Medulla oblongata (tissue), 1 donor: Measurements from ENCODE around the gene C6orf132.
A peak's percentile ranks its signal among the peaks of the same experiment; 100 is the strongest.
"Not testable (repeated sequence)": the region's sequence is repeated elsewhere in the genome, so short reads cannot be mapped to it uniquely, and the experiment has no call there.

Source experiments
- DNase-seq: peaks from one replicate; pipeline ENCODE4 v3.0.0-alpha.2; 2015; ENCODE audit errors: extremely low spot score

The C6orf132 gene, protein sequence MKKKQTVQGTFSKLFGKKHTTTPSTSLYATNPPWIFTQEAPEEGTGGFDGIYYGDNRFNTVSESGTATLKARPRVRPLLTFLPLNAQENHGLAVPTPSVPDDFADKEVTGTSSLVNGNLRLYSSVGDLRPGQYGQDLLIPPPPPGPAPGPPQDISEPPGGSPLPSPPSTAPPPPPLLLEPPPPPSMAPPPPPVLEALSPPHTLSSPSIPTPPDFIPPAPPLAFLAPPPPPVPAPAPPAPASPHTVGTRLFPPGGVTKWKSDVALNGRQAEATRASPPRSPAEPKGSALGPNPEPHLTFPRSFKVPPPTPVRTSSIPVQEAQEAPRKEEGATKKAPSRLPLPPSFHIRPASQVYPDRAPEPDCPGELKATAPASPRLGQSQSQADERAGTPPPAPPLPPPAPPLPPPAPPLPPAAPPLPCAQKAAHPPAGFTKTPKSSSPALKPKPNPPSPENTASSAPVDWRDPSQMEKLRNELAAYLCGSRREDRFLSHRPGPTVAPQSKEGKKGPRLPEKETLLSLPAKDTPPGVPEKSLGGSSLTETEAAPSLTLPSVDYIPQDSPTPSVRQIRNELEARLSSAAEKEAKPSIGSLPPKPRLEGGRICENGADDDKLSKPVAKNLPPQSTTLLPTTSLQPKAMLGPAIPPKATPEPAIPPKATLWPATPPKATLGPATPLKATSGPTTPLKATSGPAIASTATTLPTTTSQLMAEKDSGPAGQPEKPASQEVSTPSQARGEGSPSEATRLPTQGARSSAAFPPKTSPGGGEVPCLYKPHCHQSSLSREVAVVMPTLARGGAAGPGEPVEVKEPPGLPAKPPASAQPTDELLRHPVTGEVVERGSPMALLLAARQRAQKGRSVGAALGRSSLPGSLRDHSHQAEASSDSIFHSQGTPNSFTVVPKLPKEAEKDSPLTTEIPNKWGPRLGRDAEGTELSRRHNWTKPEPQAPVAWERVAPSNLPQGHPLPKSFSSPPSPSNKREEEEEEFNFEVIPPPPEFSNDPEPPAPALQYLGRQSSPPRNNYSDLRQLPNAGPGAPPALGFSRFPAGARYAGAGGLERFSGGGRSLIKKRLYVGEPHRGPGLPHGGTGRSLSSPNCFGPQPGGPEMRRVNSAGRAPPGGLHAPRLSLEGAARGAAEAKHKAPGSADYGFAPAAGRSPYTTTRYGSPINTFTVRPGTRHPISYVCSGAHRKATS

DNA sequence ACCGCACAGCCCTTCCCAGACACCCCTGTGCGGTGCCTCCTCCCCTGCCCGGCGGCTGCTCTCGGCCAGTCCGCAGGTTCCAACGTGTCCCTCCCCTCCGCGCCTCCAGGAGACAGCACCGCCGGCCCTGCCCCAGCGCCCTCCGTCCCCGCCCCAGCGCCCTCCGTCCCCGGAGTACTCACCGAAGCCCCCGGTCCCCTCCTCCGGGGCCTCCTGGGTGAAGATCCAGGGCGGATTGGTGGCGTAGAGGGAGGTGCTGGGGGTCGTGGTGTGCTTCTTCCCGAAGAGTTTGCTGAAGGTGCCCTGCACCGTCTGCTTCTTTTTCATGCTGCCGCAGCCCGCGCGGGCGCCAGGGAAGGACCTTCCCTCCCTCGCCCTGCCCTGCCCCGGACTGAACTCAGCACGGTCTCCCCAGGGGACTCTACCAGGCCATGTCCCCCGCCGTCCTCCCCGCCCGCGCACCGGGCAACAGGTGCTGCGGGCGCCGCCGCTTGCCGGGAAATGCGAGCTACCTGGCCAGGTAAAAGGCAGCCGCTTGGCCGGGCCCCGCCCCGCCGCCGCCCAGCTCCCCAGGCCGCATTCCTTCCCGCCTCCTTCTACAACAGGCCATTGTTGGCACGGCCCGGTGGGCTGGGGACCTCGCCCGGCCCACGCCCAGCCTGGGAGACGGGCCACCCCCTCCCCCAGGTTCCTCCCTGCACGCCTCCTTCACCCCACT is at the start of gene C6orf132:
Gene C6orf132, minus strand, starts transcription at position 503 of the 718 bp plus-strand sequence. Its CDS starts 176 bp downstream, at position 327.
- DNase-seq: no peak

DNA sequence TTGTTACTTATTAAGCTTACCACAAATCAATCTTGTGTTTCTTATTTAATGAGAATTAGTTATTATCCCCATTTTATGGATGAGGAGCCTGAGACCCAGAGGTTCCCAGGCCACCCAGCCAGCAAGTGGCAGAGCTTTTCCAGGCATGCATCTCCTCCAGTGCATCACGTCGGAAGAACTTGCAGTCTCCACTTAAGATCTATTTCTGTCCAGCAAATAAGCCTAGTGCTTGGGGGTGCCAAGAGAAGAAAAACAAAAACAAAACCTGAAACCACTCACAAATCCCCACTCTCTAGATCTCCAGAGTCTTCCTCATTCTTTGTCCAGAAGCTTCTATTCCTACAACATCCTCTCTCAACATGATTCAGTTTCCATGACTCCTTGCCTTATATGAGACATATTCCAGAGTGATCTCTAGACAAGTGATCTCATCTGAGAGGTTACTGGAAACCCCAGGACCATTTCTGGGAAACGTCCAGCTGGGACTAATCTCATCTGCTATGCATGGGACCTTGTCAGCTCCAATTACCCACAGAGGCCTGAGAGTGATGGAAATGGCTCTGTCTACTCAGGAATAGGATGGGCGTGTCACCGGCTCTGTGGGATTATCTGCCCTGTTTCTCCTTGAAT is 48.2 kb upstream of the C6orf132 start:
- no peak for DNase-seq

DNA sequence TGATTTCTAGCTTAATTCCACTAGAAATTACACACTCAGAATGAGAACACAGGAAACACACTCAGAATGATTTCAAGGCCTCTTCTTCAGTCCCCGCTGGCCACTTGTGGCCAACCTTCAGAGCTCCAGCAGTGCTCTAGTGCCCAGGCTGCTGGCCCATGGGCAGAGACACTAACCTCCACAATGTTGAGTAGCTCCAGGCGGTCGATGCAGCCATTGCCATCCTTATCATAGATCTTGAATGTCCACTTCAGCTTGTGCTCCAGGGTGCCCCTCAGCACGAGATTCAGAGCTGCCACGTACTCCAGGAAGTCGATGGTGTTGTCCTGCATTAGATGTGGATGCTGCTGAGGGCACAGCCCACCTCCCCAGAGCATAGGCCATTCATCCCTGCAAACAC is 46.0 kb upstream of the C6orf132 start:
- no peak for DNase-seq

DNA sequence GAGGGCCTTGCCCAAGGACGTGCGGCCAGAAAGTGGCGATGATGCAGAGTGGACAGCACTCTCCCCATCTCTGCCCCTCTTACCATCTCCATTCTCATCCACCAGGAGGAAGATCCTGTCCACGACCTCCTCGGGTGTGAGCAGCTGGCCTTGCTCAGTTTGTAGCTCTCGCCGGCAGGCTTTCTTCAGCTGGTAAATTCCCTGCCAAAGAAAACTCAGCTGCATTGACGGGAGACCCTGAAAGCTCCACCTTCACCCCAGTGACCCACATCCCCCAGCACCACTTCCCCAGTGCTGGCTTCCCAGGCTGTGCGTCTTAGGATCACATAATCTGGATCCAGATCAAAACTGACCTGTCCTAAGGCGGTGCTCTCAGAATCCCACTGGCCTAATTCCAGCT is 43.2 kb upstream of the C6orf132 start:
- DNase-seq: no peak

DNA sequence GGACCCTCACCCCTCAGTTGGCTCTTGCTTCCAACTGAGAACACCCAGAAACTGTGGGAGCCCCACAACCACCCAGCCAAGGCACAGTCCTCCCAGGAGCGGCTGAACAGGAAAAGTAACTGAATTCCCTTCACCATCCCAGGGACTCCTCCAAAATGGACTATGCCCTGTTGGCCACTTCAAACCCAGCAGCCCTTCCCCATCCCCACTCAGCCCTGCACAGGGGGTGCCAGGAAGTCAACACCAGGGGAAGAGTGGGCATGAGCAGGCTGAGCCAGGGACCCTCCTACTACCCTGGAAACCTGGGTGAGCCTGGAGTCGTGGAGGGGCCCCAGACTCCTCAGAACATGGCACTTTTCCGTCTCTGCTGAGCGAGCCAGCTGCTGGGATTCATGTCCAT is 42.1 kb upstream of the C6orf132 start:
- DNase-seq: no peak

DNA sequence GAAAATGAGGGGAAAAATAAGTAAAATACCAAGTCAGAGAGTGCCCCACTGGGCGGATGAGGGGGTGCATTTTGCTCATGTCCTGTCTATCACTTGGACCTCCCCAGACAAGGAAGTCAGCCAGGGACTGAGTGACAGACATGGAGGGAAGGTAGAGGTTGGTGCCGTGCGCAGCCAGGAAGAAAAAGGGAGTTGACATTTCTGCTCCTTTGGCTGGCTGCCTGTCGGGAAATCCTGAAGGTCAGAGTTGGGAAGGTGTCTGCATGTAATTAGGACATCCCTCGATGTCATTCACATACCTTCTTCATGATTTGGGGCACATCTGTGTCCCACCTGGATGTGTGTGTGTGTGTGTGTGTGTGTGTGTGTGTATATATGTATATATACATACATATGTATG is 39.7 kb upstream of the C6orf132 start:
- DNase-seq: no peak

DNA sequence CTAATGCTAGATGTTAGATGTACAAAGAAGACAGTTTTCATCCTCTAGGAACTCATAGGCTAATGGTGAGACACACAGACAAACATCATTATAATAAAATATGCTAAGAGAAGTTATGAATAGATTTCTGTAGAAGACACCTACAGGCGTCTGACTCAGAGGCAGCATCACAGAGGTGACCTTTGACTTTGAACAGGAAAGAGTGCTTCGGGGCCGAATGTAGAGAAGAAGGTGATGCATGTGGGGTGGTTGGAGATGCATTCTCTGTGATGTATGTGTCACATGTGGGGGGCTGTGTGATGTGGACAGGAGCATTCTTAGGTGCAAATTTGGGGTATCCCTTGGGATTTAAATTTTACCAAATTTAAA is 37.5 kb upstream of the C6orf132 start:
- DNase-seq: no peak

DNA sequence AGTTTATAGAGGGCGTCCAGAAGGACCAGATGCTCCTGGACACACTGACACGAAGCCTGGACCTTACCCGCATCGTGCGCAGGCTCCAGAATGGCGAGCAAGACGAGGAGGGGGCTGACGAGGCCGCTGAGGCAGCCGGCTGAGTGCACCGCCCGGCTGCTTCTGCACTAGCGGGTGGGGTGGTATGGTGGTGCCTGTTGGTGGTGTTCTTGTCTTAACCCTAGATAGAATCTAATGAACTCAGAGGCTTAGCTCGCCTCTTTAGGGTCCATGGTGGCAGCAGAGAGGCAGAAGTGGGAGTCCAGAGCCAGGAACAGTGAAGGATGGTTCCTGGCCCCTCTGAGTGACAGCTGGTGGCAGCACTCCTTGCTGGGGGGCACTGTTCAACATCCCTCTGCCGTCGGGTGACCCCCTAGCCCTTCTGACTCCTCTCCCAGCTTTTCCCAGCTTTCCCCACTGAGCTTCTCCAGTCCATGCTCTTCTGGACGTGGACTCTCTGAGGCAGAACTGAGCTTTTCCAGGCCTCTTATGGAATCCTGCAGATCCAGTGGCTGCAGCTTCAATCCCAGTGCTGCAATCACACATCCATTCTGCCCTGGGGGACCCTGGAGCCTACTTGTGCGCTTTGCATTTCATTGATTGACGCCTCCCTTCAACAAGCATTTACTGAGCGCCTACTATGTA is 37.0 kb upstream of the C6orf132 start:
- DNase-seq: no peak

DNA sequence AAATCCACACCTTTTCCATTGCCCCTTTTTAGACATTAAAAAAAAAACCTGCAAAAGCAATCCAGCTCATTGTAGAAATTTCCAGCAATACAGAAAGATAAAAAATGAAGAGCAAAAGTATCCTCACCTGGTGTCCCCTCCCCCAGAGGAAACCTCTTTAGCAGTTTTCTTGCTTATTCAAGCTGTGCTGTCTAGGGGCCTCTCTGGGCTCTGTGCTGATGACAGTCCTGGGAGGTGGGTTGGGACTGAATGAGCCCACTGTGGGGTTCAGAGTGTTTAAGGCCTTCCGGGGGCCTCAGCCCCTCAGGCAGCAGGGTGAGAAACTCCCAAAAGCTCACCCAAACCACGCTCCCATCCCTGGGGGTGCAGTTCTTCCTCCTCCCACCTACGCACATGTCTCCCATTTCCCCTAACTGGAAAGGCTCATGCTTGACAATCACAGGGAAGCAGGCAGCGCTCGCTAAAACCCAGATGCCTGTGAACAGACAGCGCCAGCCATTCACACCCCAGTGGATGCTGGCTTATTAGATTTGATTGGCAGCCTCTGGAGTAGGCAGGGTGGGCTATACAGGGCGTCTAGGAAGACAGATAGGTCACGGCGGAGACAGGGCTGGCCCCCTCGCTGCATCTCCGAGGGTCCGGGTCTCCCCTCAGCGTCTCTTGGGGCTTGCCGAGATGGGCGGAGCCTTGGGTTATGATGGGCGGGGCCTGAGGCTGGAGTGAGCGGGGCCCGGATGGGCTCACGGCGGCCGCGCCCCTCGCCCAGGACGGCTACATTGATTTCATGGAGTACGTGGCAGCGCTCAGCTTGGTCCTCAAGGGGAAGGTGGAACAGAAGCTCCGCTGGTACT is 35.3 kb upstream of the C6orf132 start:
- DNase-seq: no peak

DNA sequence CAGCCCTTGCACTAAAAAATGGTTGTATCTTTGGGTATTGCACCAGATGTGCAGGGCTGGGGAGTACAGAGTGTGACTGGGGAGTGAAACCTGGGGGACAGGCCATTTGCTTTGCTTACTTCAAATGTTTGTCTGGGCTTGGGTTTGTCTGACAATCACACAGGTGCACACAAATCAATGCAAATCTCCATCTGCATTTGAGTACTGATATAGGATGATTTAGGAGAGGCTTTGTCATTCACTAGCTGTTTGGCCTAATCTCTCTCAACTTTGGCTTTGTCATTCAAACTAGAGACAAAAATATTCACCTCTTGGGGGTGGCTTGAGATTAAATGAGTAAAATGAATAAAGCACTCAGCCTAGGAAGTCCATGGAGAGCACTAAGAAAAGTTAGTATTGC is 34.6 kb upstream of the C6orf132 start:
- no peak for DNase-seq

DNA sequence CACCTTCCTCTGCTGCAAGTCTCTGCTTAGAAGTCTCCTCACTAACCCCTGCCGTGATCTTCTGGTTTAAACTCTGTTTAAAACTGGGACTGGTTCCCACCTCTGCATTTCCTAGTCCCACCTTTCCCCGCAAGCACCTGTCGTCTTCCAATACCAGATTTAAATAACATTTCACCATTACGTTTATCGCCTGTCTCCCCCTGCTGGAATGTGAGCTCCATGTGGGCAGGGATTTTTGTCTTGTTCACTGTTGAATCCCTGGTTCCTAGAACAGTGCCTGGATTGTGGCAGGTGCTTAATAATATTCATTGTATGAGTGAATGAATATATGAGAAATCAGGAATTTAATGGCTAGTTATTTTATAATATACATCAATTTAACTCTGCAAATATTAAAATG is 33.4 kb upstream of the C6orf132 start:
- no peak for DNase-seq

DNA sequence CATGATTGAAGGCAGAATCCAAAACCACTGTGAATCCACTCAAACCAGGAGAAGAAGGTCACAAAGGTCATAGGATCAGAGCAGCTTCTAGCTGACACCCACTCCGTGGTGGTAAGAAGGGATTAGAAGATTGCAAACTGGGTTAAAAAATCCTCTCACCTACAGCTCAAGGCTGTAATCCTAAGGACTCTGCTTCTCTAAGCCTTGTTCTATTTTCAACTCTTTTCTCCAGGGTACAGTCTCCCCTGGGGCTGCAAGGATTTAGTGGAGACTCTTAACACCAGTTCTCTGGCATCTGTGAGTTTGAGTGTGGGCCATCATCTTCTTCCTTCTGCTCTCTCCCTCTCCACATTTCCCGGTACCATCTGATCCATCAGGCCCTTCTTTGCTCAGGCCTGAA is 30.7 kb upstream of the C6orf132 start, which contains the start of gene GUCA1A:
Gene GUCA1A, plus strand, starts transcription at position 264 of the 400 bp plus-strand sequence. CDS start 250 bp downstream, outside the sequence.
- DNase-seq: no peak

DNA sequence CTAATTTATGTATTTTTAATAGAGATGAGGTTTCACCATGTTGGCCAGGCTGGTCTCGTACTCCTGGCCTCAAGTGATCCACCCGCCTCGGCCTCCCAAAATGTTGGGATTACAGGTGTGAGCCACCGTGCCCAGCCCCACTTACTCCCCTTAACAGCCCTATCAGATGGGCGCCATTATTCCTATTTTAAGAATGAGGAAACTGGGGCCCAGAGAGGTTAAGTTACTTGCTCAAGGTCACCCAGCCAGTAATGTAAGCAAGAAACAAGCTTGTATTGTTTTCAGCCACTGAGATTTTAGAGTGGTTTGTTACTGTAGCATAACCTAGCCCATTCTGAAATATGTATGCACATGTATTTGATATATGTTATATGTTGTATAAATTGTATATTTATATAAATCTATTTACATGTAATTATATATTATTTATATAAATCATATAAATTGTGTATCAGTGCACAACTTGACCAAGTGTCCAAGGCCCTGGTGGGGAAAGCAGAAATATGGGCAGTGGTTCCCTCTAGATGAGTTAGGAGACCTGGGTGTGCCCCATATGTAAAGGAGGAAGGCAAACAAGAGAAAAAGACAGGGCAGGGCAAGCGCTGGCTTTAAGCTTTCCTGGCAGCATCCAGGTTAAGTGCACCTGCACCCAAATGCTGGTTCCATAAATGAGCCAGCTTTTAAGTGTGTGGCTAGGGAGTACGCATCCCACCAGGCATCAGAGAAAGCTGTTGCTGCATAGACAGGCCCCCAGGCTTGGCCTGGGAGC is 29.6 kb upstream of the C6orf132 start:
- DNase-seq: no peak

DNA sequence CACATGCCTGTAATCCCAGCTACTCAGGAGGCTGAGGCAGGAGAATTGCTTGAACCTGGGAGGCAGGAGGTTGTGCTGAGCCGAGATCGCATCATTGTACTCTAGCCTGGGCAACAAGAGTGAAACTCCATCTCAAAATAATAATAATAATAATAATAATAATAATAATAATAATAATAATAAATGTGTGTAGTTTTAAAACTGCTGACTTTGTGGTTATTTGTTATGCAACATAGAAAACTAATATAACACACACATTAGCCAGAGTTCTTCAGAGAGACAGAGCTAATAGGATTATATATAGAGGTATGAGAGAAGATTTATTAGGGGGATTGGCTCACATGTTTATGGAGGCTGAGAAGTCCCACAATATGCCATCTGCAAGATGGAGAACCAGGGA is 27.4 kb upstream of the C6orf132 start:
- DNase-seq: not testable (repeated sequence)

DNA sequence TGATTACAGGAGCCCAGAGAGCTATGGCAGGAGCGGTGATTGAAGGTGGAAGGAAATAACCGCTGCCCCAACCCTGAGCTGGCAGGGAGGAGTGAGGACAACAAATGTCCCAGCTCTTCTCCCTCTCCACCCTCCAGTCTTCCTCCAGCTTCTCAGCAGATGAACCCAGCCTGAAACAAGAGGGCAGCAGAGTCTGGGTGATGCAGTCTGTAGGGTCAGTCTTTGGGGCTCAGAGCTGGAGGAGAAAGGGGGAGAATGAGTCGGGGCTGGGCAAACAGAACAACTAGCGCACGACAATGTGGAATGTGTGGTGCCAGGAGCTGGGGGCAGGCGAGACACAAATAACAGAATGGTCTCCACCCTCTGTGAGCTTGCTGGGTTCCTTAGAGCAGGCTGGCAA is 26.2 kb upstream of the C6orf132 start:
- no peak for DNase-seq

DNA sequence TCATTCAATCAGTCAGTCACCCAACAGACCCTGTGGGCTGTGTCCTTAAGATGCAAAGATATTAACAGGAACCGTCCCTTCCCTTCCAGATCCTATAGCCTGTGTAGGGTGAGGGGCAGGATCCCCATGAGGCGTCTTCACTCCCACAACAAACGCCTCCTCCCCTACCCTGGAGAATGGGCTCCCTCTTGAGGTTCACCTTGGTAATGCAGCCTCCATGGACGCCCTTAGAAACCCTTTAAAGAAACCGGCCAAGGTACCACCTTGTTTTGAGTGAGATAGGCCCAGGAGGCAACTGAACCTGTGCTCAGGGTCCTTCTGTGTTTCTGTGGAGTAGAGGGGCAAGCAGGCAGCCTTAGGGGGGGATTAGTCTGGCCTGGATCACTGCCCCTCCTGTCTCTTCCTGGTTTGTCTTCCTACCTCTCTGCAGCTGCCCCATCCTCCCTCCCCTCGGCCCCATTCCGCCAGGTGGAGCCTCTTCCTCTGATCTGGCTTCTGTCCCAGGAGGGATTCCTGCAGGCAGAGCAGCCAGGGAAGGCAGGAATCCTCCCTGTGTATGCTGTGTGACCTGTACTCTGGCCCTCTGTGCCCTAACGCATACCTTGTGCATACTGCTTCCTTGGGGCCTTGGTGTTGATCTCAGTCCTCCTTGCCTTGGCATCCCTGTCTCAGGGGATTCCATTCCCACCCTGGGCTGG is 24.2 kb upstream of the C6orf132 start:
- peak; percentile 80 for DNase-seq

DNA sequence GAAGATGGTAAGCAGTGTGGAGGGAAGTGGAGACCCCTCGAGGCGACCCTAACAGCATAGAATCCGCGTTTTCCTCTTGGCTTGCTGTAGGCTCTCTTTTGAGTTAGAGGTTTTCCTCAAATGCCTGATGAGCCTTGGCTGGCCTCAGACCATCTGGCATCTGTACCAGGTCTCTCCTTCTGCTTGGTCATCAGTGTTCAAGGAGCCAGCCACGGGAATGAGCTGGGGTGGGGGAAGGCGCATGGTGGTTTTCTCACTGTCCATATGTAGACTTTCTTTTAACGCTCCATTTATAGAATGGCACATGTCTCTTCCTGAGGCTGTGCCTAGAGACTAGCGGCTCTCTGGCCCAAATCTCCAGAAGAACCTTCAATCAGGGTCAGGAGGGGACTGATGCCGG is 22.6 kb upstream of the C6orf132 start:
- no peak for DNase-seq

DNA sequence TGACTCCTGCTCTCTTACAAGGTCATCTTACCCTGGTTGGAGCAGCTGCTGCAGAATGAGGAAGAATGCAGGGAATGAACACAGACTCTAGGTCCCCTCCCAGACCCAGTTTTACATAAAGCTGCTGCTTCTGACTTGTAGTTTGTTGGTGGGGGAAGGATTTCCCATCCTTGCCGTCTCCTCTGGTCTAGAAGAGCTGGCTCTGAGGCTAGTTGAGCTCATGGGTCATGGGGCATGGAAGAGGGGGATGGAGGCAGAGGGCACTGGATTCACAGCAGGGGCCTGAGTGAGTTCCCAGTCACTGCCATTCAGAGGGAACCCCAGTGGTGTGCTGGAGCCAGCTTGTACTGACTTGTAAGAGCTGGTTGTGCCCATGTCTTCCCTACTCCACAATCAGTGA is 21.6 kb upstream of the C6orf132 start:
- DNase-seq: peak; percentile 8
